NCI-H345 treated with DMSO at 0.1 percent for 48 hours (cell line): ENCODE measurements around the gene RBFOX1.

Experiments used
- DNase-seq: peaks from one replicate; lab custom pipeline; 2025; ENCODE audit not compliant: unreplicated experiment; lab: John Stamatoyannopoulos, UW

Gene RBFOX1

GRCh38 chr16:7372095-7372494 is 39.5 kb downstream of the RBFOX1 start:
- DNase-seq, result no peak

- DNase-seq, result no peak
These were observed 41.1 kb downstream of the RBFOX1 start for GRCh38 chr16:7373776-7374175.

- DNase-seq, result no peak
These were observed 42.0 kb downstream of the RBFOX1 start for GRCh38 chr16:7374614-7375174.

- DNase-seq, result no peak
These were observed 43.6 kb downstream of the RBFOX1 start for GRCh38 chr16:7376227-7376626.

- DNase-seq, result no peak
These were observed 44.6 kb downstream of the RBFOX1 start for GRCh38 chr16:7377231-7377630.

- no peak for DNase-seq
These were observed 45.5 kb downstream of the RBFOX1 start for GRCh38 chr16:7378024-7378695.

DNA sequence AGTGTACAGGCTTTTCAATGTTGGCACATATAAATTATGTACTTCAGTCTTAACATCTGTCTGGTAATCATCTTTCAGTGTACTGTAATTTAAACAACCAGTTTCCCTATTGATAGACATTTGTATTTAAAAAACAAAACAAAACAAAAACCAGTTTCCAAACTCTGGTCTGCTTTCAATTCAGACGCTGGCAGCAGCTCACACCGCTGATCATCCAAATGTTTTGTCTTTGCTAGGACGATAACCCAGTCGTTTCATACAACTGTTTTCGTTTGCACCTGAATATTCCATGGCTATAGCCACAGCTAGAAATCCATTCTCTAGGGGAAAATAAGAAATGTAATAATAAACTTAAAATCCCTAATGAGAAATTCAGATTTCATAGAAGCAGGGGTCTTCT is 47.8 kb downstream of the RBFOX1 start:
- no peak for DNase-seq

DNA sequence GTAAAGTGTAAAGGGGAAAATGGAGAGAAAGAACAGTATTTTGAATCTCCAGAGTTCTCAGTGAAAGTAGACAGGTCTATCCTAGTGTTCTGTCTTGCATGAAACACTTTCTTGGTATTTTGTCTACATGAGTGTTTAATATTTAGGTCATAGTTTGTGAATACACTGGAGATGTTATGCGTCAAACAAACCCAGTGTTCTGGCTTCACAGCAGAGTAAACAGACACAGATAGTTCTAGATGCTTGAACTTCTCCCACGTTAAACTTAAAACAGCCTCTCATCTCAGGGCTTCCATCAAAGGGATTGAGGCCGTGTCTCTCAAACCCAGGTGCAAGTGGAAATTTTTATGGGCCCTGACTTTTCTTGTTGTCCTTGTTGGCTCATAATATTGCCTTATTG is 48.3 kb downstream of the RBFOX1 start:
- DNase-seq, result no peak

- no peak for DNase-seq
These were observed 49.0 kb downstream of the RBFOX1 start for GRCh38 chr16:7381671-7382070.

- DNase-seq, result no peak
These were observed 49.9 kb downstream of the RBFOX1 start for GRCh38 chr16:7382521-7382920.

GRCh38 chr16:7390974-7391373 is 58.3 kb downstream of the RBFOX1 start:
- DNase-seq, result no peak

DNA sequence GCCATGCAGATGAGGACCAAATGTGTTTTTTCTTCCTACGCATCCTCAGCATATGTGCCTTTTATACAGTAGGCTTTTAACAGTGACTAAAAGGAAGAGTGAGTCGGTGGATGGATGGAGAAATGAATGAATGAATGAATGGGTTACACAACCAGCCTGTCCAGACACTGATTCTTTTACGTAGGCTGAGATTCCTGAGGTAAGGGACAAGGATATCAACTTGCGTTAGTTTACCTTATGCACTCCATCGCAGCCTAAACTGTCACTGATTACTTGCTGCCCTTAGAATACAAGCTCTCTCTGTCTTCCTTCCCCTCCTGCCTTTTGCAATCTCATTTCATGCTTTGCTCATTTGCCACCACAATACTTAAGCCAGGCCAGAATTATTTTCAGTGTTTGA is 59.0 kb downstream of the RBFOX1 start:
- no peak for DNase-seq

GRCh38 chr16:7392206-7392605 is 59.6 kb downstream of the RBFOX1 start:
- DNase-seq, result no peak

DNA sequence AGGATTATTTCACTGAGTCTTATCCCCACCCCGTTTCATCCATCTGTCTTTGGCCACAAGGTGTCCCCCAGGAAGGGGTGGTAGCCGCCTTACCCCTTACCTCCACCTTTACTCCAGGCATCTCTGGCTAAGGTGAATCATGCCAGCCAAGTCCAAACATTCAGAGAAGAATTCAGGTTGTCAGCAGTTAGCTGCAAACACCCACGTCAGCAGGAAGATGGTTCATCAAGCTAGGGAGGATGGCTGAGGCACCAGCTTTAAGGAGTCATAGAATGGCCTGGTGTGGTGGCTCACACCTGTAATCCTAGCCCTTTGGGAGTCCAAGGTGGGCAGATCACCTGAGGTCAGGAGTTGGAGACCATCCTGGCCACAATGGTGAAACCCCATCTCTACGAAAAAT is 61.0 kb downstream of the RBFOX1 start:
- DNase-seq, result no peak

DNA sequence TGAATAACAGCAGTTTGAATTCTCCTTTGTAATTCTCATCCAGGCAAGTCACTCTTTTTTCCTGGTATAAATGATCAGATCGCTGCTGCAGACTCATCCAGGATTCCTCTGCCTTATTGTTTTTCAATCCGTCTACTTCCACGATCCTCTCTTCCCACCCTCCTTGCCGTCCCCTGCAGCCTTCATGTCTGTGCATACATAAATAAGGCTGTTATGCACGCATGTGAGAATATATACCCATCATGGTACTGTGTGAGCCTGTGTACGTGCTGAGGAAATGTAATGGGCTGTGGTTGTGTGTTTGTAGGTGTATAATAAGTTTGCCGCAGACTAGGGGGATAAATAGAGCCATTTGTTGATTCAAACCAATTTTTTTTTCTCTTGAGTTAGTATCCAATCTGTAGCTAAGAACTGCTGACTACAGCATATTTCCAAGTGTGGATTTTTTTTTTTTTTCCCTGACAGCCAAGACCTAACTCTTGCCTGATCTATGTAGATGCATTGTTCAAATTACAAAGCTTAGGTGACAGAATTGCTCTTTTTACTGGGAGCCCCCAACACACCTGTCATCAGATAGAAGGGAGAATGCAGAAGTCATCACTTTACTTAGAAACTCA is 62.2 kb downstream of the RBFOX1 start:
- DNase-seq, result no peak

- DNase-seq, result no peak
These were observed 65.3 kb downstream of the RBFOX1 start for GRCh38 chr16:7397901-7398300.

DNA sequence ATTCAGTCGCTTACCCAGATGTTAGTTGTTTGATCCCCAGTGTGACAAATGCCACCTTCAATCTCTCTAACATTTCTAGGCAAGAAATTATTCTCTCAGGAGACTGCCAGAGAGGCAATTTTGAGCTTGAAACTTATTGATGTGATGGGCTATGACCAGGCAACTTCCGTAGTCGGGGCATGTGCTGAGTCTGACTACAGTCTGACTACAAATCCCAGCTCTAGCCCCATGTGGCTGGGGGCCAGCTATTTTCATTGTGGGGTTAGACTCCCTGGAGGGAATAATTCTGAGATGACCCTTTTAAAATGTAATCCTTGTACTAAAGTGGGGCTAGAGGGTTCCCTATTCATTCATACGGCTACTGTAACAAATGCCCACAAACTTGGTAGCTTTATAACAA is 65.9 kb downstream of the RBFOX1 start:
- no peak for DNase-seq

DNA sequence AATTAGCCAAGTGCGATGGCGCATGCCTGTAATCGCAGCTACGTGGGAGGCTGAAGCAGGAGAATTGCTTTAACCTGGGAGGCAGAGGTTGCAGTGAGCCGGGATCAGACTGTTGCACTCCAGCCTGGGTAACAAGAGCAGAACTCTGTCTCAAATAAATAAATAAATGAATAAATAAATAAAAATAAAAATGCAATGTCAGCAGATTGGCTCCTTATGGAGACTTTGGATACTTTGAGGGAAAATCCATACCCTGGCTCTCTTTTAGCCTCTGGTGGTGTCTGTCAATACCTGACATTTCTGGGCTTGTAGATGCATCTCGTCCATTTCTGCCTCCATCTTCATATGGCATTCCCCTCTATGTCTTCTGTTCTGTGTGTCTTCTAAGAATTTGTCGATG is 66.7 kb downstream of the RBFOX1 start:
- DNase-seq, result no peak

DNA sequence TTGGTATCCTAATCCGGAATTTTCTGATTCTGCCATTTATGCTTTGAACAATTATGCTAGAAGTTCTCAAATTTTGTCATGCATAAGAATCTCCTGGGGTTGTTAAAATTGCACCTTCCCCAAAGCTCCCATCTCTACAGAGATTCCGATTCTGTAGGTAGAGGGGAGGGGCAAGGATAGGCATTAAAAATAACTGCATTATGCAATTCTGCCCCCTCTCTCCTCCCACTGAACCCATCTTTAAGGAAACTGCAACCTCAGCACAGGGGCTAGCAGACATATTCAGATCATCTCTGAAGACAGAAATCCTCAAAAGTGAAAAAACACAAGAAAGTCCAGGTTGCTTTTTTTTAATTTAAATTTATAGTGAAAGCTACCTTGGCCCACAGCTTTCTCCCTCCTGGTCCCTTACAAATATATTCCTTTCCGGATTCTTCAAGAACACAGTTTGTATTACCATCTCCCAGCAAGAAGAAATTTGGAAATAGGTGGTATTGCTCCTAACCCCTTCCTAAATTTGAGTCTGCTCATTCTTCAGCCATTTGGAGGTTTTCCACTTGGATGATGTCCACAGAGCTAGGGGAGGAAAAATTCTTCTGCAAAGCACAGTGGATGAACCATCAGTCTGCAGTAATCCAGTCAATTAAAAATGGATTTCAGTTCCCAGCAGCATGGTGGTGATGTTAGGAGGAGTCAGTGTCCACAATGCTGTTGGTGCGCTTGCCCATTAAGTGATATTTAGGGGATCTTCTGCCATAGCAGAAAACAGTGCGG is 67.7 kb downstream of the RBFOX1 start:
- no peak for DNase-seq

- DNase-seq, result no peak
These were observed 71.6 kb downstream of the RBFOX1 start for GRCh38 chr16:7404217-7404616.

DNA sequence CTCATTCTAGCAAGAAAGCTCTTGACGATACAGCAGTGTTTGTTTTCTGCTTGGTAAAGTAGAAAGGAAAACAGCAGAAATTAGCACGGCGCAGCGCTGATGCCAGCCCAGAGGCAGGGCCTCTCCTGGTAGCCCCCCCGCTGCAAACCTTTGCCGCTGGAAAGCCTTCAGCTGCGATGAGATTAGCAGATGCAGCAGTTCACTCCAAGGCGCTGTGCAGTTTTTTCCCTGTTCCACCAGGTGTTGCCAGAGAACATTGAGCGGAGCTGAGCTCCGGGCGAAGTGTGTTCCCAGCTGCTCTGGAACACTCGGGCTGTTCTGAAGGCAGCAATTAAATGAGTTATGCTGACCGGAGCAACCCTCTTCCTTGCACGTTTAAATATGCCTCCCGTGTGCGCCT is 72.5 kb downstream of the RBFOX1 start:
- no peak for DNase-seq
